ENCODE data around the gene WNT5A. TPM values are rescaled to one million over a fixed set of nuclear protein-coding genes. Genes with fewer than 3 reads are reported as not detected.
A peak's percentile ranks its signal among the peaks of the same experiment; 100 is the strongest.

The WNT5A gene
- polyA plus RNA-seq, 2 of the 4 experiments (the other 2 are of a cell fraction): 0.10 to 1.1 TPM

GRCh38 chr3:55417211-55417610, 69.9 kb downstream of the WNT5A start:
- 4% methylated on average over 1 of the region's 1 CpG for WGBS (ENCODE audit: missing lambda C conversion rate)
- ATAC-seq (no peak), FAIRE-seq (no peak), DNase-seq (ENCODE audit: low read depth in 1 of 2, low spot score in 1 of 2) (no peak)
- no peak overlapping the region for H3K4me2 ChIP-seq
- POLR2A ChIA-PET: no interaction called here
- no peak overlapping the region for H3K27ac ChIP-seq
- no peak for TF ChIP-seq HDAC2 (IDR thresholded peaks at IDR 0.05)
- TF ChIP-seq FOSL2 (IDR thresholded peaks at IDR 0.05): no peak
- no peak for TF ChIP-seq FOSL2 (CRISPR knock-in tag; IDR thresholded peaks at IDR 0.05)
- no peak for TF ChIP-seq CHD4 (IDR thresholded peaks at IDR 0.05; ENCODE audit: borderline replicate concordance)
- TF ChIP-seq REST (IDR thresholded peaks at IDR 0.05): no peak
- no peak for TF ChIP-seq PBX3 (IDR thresholded peaks at IDR 0.05)
- TF ChIP-seq MAFK (IDR thresholded peaks at IDR 0.05; ENCODE audit: partially characterized antibody): no peak
- no peak for TF ChIP-seq MAX (IDR thresholded peaks at IDR 0.05)
- no peak for TF ChIP-seq NFE2L2 (conservative IDR thresholded peaks at IDR 0.05; ENCODE audit: low read length)
- no peak for TF ChIP-seq ZFP36 (IDR thresholded peaks at IDR 0.05; ENCODE audit: borderline replicate concordance, partially characterized antibody)
- no peak for TF ChIP-seq FOXS1 (CRISPR knock-in tag; IDR thresholded peaks at IDR 0.05)
- TF ChIP-seq CEBPB (IDR thresholded peaks at IDR 0.05): no peak
- no peak for TF ChIP-seq FOSB (CRISPR knock-in tag; IDR thresholded peaks at IDR 0.05)
- no peak for TF ChIP-seq RCOR1 (IDR thresholded peaks at IDR 0.05; ENCODE audit: low read depth, low read length)
- TF ChIP-seq RNF2 (IDR thresholded peaks at IDR 0.05; ENCODE audit: borderline replicate concordance, low read depth): no peak
- no peak for TF ChIP-seq TP53 (CRISPR knock-in tag; IDR thresholded peaks at IDR 0.05)
- CTCF ChIA-PET: no interaction called here
- H3K4me1 ChIP-seq: no peaks in the 10 kb centered on the region
- no peak overlapping the region for H3K4me3 ChIP-seq
- H3K9me3 ChIP-seq: no peaks in the 10 kb centered on the region

GRCh38 chr3:55416331-55416821, 70.7 kb downstream of the WNT5A start:
- peak in 1 of 2 experiments; percentile 56; a peak in 1 of 6 replicates for ATAC-seq
- Histone ChIP-seq H3K27ac (no peak overlapping the region), H3K9me3 (no peaks in the 10 kb centered on the region), H3K4me1 (no peaks in the 10 kb centered on the region), H3K4me3 (no peak overlapping the region), H3K4me2 (no peak overlapping the region)
- ChIA-PET CTCF (no interaction called here), POLR2A (no interaction called here)
- TF ChIP-seq CBX2 (IDR thresholded peaks at IDR 0.05; ENCODE audit: borderline replicate concordance, low read depth): no peak
- TF ChIP-seq NPAS2 (CRISPR knock-in tag; IDR thresholded peaks at IDR 0.05; ENCODE audit: borderline replicate concordance): no peak
- TF ChIP-seq ZC3H11A (IDR thresholded peaks at IDR 0.05): no peak
- no peak for TF ChIP-seq POLR2AphosphoS2 (conservative IDR thresholded peaks at IDR 0.05; ENCODE audit: low read length)
- TF ChIP-seq ZFP36 (IDR thresholded peaks at IDR 0.05; ENCODE audit: borderline replicate concordance, partially characterized antibody): no peak
- no peak for TF ChIP-seq HMGXB4 (CRISPR knock-in tag; IDR thresholded peaks at IDR 0.05; ENCODE audit: borderline replicate concordance)
- TF ChIP-seq RAD21 (conservative IDR thresholded peaks at IDR 0.05 in 1 of 2, IDR thresholded peaks at IDR 0.05 in 1 of 2): no peak
- 3% methylated on average over 3 of the region's 3 CpGs for WGBS (ENCODE audit: missing lambda C conversion rate)
- no peak for FAIRE-seq
- peak in 1 of 2 experiments; percentile 22 for DNase-seq (ENCODE audit: low read depth in 1 of 2, low spot score in 1 of 2)
